Parathyroid adenoma (tissue), 2 donors: ENCODE data around the gene SOX2.

ENCODE experiments used
- H2AFZ ChIP-seq: fragments of 300-600 bp; sonication (generic); one replicate; pipeline ENCODE4 v1.7.0; 2017; ENCODE audit warnings: antibody characterized with exemption, mild to moderate bottlenecking
- H3K27ac ChIP-seq: fragments of 300-600 bp; sonication (generic); one replicate; pipeline ENCODE4 v1.7.0; 2017
- H3K27me3 ChIP-seq: fragments of 300-600 bp; sonication (generic); one replicate; pipeline ENCODE4 v1.7.0; 2017; ENCODE audit warnings: low read length; ENCODE audit not compliant: control insufficient read depth, insufficient read depth
- H3K36me3 ChIP-seq: fragments of 300-600 bp; sonication (generic); one replicate; pipeline ENCODE4 v1.7.0; 2017; ENCODE audit warnings: low read length; ENCODE audit not compliant: control insufficient read depth, insufficient read depth
- H3K4me1 ChIP-seq: fragments of 300-600 bp; sonication (generic); one replicate; pipeline ENCODE4 v1.7.0; 2017; ENCODE audit warnings: control low read depth
- H3K4me2 ChIP-seq: fragments of 300-600 bp; sonication (generic); one replicate; pipeline ENCODE4 v1.7.0; 2017; ENCODE audit warnings: low read length
- H3K4me3 ChIP-seq: fragments of 300-600 bp; sonication (generic); one replicate; pipeline ENCODE4 v1.7.0; 2017; ENCODE audit warnings: low read depth, low read length
- H3K79me2 ChIP-seq: fragments of 300-600 bp; sonication (generic); one replicate; pipeline ENCODE4 v1.7.0; 2017; ENCODE audit warnings: control low read depth
- H3K9ac ChIP-seq: fragments of 300-600 bp; sonication (generic); one replicate; pipeline ENCODE4 v1.7.0; 2017; ENCODE audit warnings: mild to moderate bottlenecking
- H3K9me3 ChIP-seq: fragments of 300-600 bp; sonication (generic); one replicate; pipeline ENCODE4 v1.7.0; 2017; ENCODE audit warnings: low read length; ENCODE audit not compliant: control insufficient read depth
- CTCF ChIP-seq: fragments of 300-600 bp; sonication (generic); IDR thresholded peaks from one replicate; pipeline ENCODE4 v1.7.0; 2017; ENCODE audit warnings: antibody characterized with exemption, mild to moderate bottlenecking
- donor health status: primary hyperparathyroidism.

SOX2 gene

GRCh38 chr3:181690769-181691168 lies 21.0 kb upstream of the SOX2 start:
- no peaks in the 10 kb centered on the region for H3K36me3 ChIP-seq
- no peaks in the 10 kb centered on the region for H3K9me3 ChIP-seq
- no peak overlapping the region for H3K9ac ChIP-seq
- no peak for TF ChIP-seq CTCF
- no peak overlapping the region for H3K4me3 ChIP-seq
- no peak overlapping the region for H2AFZ ChIP-seq
- H3K4me2 ChIP-seq, result no peak overlapping the region
- H3K27me3 ChIP-seq, result no peaks in the 10 kb centered on the region
- no peak overlapping the region for H3K27ac ChIP-seq
- H3K79me2 ChIP-seq, result no peaks in the 10 kb centered on the region
- H3K4me1 ChIP-seq, result no peaks in the 10 kb centered on the region

- no peak overlapping the region for H2AFZ ChIP-seq
- no peaks in the 10 kb centered on the region for H3K36me3 ChIP-seq
- H3K27me3 ChIP-seq, result no peaks in the 10 kb centered on the region
- no peak overlapping the region for H3K27ac ChIP-seq
- no peak overlapping the region for H3K4me2 ChIP-seq
- H3K9ac ChIP-seq, result no peak overlapping the region
- H3K4me1 ChIP-seq, result no peaks in the 10 kb centered on the region
- no peak for TF ChIP-seq CTCF
- H3K9me3 ChIP-seq, result no peaks in the 10 kb centered on the region
- no peak overlapping the region for H3K4me3 ChIP-seq
- no peaks in the 10 kb centered on the region for H3K79me2 ChIP-seq
Measured at GRCh38 chr3:181691901-181692300, 19.8 kb upstream of the SOX2 start.

- no peak for TF ChIP-seq CTCF
- Histone ChIP-seq H3K27me3 (no peaks in the 10 kb centered on the region), H3K79me2 (no peaks in the 10 kb centered on the region), H3K9ac (no peak overlapping the region), H3K4me3 (no peak overlapping the region), H2AFZ (no peak overlapping the region), H3K4me2 (no peak overlapping the region), H3K9me3 (no peaks in the 10 kb centered on the region), H3K36me3 (no peaks in the 10 kb centered on the region), H3K27ac (no peak overlapping the region), H3K4me1 (no peaks in the 10 kb centered on the region)
Measured at GRCh38 chr3:181692311-181693145, 19.2 kb upstream of the SOX2 start.

GRCh38 chr3:181693280-181693679 lies 18.4 kb upstream of the SOX2 start:
- no peak overlapping the region for H3K4me3 ChIP-seq
- no peak for TF ChIP-seq CTCF
- H3K36me3 ChIP-seq, result no peaks in the 10 kb centered on the region
- no peak overlapping the region for H3K4me2 ChIP-seq
- H3K79me2 ChIP-seq, result no peaks in the 10 kb centered on the region
- no peaks in the 10 kb centered on the region for H3K9me3 ChIP-seq
- no peaks in the 10 kb centered on the region for H3K4me1 ChIP-seq
- H3K27ac ChIP-seq, result no peak overlapping the region
- H2AFZ ChIP-seq, result no peak overlapping the region
- no peaks in the 10 kb centered on the region for H3K27me3 ChIP-seq
- no peak overlapping the region for H3K9ac ChIP-seq
